WTC11 (cell line): ENCODE measurements around the gene RPP30. TPM values are rescaled to one million over a fixed set of nuclear protein-coding genes. Genes with fewer than 3 reads are reported as not detected.

Experiments used
- ATAC-seq: fragments of 200-7000 bp; cut with Tn5 transposase; 2 replicates; pipeline ENCODE4 v1.10.0; 2021; ENCODE audit warnings: mild to moderate bottlenecking, moderate library complexity
- CTCF ChIA-PET: fragments of 300-600 bp; sonication (Branson Sonifier 250); formaldehyde crosslinking; loops from one replicate; lab custom pipeline; 2021; ENCODE audit warnings: antibody characterized with exemption; lab: Charles Lee
- POLR2A ChIA-PET: fragments of 350-600 bp; sonication (Branson Sonifier 250); formaldehyde crosslinking; loops from one replicate; lab custom pipeline; 2021; ENCODE audit warnings: antibody characterized with exemption; lab: Charles Lee
- DNase-seq: peaks from one replicate; pipeline ENCODE4 v3.0.0; 2021; ENCODE audit warnings: low spot score
- H3K27ac Mint-ChIP-seq: 2 replicates; pipeline ENCODE4 v1.8.0; 2021; ENCODE audit warnings: mixed read lengths
- H3K27me3 Mint-ChIP-seq: 2 replicates; pipeline ENCODE4 v1.8.0; 2021; ENCODE audit warnings: low read depth, mild to moderate bottlenecking, moderate library complexity, mixed read lengths
- H3K36me3 Mint-ChIP-seq: 2 replicates; pipeline ENCODE4 v1.8.0; 2021; ENCODE audit warnings: mixed read lengths
- H3K4me1 Mint-ChIP-seq: 2 replicates; pipeline ENCODE4 v1.8.0; 2022; ENCODE audit warnings: mixed read lengths
- H3K4me3 Mint-ChIP-seq: 2 replicates; pipeline ENCODE4 v1.8.0; 2021; ENCODE audit warnings: mild to moderate bottlenecking, moderate library complexity, mixed read lengths
- H3K9me3 Mint-ChIP-seq: 2 replicates; pipeline ENCODE4 v1.8.0; 2021; ENCODE audit warnings: mixed read lengths
- AFF4 ChIP-seq: sonication (generic); formaldehyde crosslinking; IDR thresholded peaks from 2 replicates; pipeline ENCODE4 v1.8.1; 2023; ENCODE audit warnings: mild to moderate bottlenecking, missing genetic modification reagents, borderline replicate concordance
- ATF2 ChIP-seq: sonication (generic); formaldehyde crosslinking; IDR thresholded peaks from 2 replicates; pipeline ENCODE4 v1.8.1; 2022; ENCODE audit warnings: low read depth, missing genetic modification reagents, borderline replicate concordance
- ESRRA ChIP-seq: sonication (generic); formaldehyde crosslinking; IDR thresholded peaks from 2 replicates; pipeline ENCODE4 v1.8.1; 2022; ENCODE audit warnings: mild to moderate bottlenecking, missing genetic modification reagents, borderline replicate concordance
- ETV6 ChIP-seq: sonication (generic); formaldehyde crosslinking; IDR thresholded peaks from 2 replicates; pipeline ENCODE4 v1.8.1; 2022; ENCODE audit warnings: mild to moderate bottlenecking, missing genetic modification reagents
- FOXJ3 ChIP-seq: sonication (generic); formaldehyde crosslinking; IDR thresholded peaks from 2 replicates; pipeline ENCODE4 v1.9.0; 2021; ENCODE audit warnings: missing genetic modification reagents, mild to moderate bottlenecking, borderline replicate concordance
- MYBL2 ChIP-seq: sonication (generic); formaldehyde crosslinking; IDR thresholded peaks from 2 replicates; pipeline ENCODE4 v1.8.1; 2023; ENCODE audit warnings: mild to moderate bottlenecking, moderate library complexity, missing genetic modification reagents
- NFATC4 ChIP-seq: fragments of 250-450 bp; sonication (Bioruptor Pico); IDR thresholded peaks from 2 replicates; pipeline ENCODE4 v1.9.0; 2021; ENCODE audit warnings: mild to moderate bottlenecking
- PRRX2 ChIP-seq: fragments of 250-450 bp; sonication (Bioruptor Pico); IDR thresholded peaks from 2 replicates; pipeline ENCODE4 v1.8.0; 2021; ENCODE audit warnings: mild to moderate bottlenecking
- RELA ChIP-seq: sonication (generic); formaldehyde crosslinking; IDR thresholded peaks from 2 replicates; pipeline ENCODE4 v1.8.1; 2022; ENCODE audit warnings: missing genetic modification reagents, mild to moderate bottlenecking, borderline replicate concordance
- SP1 ChIP-seq: sonication (generic); formaldehyde crosslinking; conservative IDR thresholded peaks from 2 replicates; pipeline ENCODE4 v1.8.1; 2022; ENCODE audit warnings: missing genetic modification reagents
- TCF7 ChIP-seq: sonication (generic); formaldehyde crosslinking; IDR thresholded peaks from 2 replicates; pipeline ENCODE4 v1.8.0; 2022; ENCODE audit warnings: mild to moderate bottlenecking, low read depth, missing genetic modification reagents, moderate library complexity
- TEAD4 ChIP-seq: sonication (generic); formaldehyde crosslinking; IDR thresholded peaks from 2 replicates; pipeline ENCODE4 v1.8.0; 2022; ENCODE audit warnings: mild to moderate bottlenecking, missing genetic modification reagents
- TP53 ChIP-seq: sonication (generic); formaldehyde crosslinking; IDR thresholded peaks from 2 replicates; pipeline ENCODE4 v1.8.1; 2023; ENCODE audit warnings: mild to moderate bottlenecking, missing genetic modification reagents
- ZNF317 ChIP-seq: sonication (generic); formaldehyde crosslinking; IDR thresholded peaks from 2 replicates; pipeline ENCODE4 v1.8.1; 2023; ENCODE audit warnings: low read depth, mild to moderate bottlenecking, moderate library complexity, missing genetic modification reagents, borderline replicate concordance
- ZNF423 ChIP-seq: fragments of 250-450 bp; sonication (Bioruptor Pico); IDR thresholded peaks from 2 replicates; pipeline ENCODE4 v2.1.2; 2022; ENCODE audit warnings: mild to moderate bottlenecking, moderate library complexity
- total RNA-seq: library from RNA; stranded (reverse); gene quantifications from 3 replicates; pipeline ENCODE4 v1.2.3, GENCODE V29; 2021
- TF ChIP-seq, protein P1 (sequence below): fragments of 250-450 bp; sonication (Bioruptor Pico); IDR thresholded peaks from 2 replicates; pipeline ENCODE4 v1.9.0; 2021; ENCODE audit warnings: moderate library complexity, mild to moderate bottlenecking, inconsistent platforms, borderline replicate concordance
- TF ChIP-seq, protein P2 (sequence below): fragments of 250-450 bp; sonication (Bioruptor Pico); IDR thresholded peaks from 2 replicates; pipeline ENCODE4 v1.9.0; 2021; ENCODE audit warnings: mild to moderate bottlenecking
- TF ChIP-seq, protein P3 (sequence below): sonication (generic); formaldehyde crosslinking; IDR thresholded peaks from 2 replicates; pipeline ENCODE4 v1.8.0; 2023; ENCODE audit warnings: missing genetic modification reagents
- TF ChIP-seq, protein P4 (sequence below): sonication (generic); formaldehyde crosslinking; IDR thresholded peaks from 2 replicates; pipeline ENCODE4 v1.8.0; 2023; ENCODE audit warnings: mild to moderate bottlenecking, missing genetic modification reagents

The RPP30 gene
- total RNA-seq, 1 experiment from 2014 or later: 56.4 TPM

- DNase-seq (no peak), ATAC-seq (no peak)
- ChIA-PET POLR2A (no interaction called here), CTCF (no interaction called here)
- Mint-ChIP-seq H3K9me3 (peaks cover 45% of the 10 kb centered on the region), H3K27ac (no peak overlapping the region), H3K4me1 (peaks cover 5% of the 10 kb centered on the region), H3K36me3 (peaks cover 37% of the 10 kb centered on the region), H3K4me3 (no peak overlapping the region), H3K27me3 (peaks cover 8% of the 10 kb centered on the region)
- TF ChIP-seq MYBL2 (CRISPR knock-in tag) (no peak), NFATC4 (CRISPR knock-in tag) (no peak), ZNF317 (CRISPR knock-in tag) (no peak), PRRX2 (CRISPR knock-in tag) (no peak), ATF2 (CRISPR knock-in tag) (no peak), ZNF423 (CRISPR knock-in tag) (no peak), ESRRA (CRISPR knock-in tag) (no peak), TCF7 (CRISPR knock-in tag) (no peak), TP53 (no peak), SP1 (CRISPR knock-in tag) (no peak), TEAD4 (CRISPR knock-in tag) (no peak), AFF4 (CRISPR knock-in tag) (no peak), FOXJ3 (no peak), RELA (CRISPR knock-in tag) (no peak), ETV6 (CRISPR knock-in tag) (no peak)
- TF ChIP-seq, protein P1, sequence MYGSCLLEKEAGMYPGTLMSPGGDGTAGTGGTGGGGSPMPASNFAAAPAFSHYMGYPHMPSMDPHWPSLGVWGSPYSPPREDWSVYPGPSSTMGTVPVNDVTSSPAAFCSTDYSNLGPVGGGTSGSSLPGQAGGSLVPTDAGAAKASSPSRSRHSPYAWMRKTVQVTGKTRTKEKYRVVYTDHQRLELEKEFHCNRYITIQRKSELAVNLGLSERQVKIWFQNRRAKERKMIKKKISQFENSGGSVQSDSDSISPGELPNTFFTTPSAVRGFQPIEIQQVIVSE (CRISPR knock-in tag): no peak
- TF ChIP-seq, protein P2, sequence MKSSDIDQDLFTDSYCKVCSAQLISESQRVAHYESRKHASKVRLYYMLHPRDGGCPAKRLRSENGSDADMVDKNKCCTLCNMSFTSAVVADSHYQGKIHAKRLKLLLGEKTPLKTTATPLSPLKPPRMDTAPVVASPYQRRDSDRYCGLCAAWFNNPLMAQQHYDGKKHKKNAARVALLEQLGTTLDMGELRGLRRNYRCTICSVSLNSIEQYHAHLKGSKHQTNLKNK: no peak
- TF ChIP-seq, protein P3, sequence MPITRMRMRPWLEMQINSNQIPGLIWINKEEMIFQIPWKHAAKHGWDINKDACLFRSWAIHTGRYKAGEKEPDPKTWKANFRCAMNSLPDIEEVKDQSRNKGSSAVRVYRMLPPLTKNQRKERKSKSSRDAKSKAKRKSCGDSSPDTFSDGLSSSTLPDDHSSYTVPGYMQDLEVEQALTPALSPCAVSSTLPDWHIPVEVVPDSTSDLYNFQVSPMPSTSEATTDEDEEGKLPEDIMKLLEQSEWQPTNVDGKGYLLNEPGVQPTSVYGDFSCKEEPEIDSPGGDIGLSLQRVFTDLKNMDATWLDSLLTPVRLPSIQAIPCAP: no peak
- TF ChIP-seq, protein P4, sequence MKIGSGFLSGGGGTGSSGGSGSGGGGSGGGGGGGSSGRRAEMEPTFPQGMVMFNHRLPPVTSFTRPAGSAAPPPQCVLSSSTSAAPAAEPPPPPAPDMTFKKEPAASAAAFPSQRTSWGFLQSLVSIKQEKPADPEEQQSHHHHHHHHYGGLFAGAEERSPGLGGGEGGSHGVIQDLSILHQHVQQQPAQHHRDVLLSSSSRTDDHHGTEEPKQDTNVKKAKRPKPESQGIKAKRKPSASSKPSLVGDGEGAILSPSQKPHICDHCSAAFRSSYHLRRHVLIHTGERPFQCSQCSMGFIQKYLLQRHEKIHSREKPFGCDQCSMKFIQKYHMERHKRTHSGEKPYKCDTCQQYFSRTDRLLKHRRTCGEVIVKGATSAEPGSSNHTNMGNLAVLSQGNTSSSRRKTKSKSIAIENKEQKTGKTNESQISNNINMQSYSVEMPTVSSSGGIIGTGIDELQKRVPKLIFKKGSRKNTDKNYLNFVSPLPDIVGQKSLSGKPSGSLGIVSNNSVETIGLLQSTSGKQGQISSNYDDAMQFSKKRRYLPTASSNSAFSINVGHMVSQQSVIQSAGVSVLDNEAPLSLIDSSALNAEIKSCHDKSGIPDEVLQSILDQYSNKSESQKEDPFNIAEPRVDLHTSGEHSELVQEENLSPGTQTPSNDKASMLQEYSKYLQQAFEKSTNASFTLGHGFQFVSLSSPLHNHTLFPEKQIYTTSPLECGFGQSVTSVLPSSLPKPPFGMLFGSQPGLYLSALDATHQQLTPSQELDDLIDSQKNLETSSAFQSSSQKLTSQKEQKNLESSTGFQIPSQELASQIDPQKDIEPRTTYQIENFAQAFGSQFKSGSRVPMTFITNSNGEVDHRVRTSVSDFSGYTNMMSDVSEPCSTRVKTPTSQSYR (CRISPR knock-in tag): no peak
- TF ChIP-seq, all 79 proteins: peak for 0
These were observed 25.0 kb upstream of the RPP30 start for GRCh38 chr10:90846746-90847145.
